ENCODE data around the gene GNB1.

GNB1 gene

GRCh38 chr1:1922956-1923833 lies 32.3 kb upstream of the GNB1 start:
- in situ Hi-C loops (cut with MboI; ENCODE audit: low sequenced_read_pairs) = no loop called here

- in situ Hi-C loops (cut with MboI; ENCODE audit: low sequenced_read_pairs) = no loop called here
Measured at GRCh38 chr1:1922702-1922955, 31.7 kb upstream of the GNB1 start.

DNA sequence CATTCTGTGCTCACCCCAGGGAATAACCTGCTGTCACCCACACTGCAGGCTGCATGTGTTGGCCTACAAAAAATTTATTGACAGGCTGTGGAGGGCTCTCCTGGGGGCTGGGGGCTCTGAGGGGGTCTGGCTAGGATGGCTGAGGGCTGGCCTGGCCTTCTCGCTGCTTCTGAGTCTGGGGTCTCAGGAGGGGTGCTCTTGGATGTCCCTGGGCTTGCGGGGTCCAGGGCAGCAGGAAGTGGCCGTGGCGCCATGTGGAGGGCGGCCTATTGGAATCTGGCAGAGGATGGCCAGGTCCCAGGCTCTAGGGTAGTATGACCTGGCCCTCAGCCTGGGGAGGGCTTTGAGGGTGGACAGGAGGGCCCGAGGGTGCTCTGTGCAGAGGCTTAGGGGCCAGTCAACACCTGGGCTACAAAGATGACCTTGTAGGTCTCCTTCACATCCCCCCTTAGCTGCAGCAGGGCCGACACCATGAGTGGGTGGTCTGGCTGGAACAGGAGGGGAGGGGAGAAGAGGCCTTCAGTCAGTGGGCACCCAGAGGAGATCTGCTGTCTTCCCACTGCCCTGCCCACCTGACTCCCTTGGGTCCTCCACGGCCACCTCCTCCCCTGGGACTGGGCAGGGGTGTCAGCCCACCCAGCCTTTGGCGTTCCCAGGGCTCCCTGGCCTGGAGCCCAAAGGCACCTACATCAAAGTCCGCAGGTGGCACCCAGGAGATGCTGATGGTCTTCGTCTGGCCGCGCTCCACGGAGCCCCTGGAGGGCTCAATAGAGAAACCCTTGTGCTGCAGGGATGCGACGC lies 31.2 kb upstream of the GNB1 start:
- in situ Hi-C loops (cut with MboI; ENCODE audit: low sequenced_read_pairs) = no loop called here

DNA sequence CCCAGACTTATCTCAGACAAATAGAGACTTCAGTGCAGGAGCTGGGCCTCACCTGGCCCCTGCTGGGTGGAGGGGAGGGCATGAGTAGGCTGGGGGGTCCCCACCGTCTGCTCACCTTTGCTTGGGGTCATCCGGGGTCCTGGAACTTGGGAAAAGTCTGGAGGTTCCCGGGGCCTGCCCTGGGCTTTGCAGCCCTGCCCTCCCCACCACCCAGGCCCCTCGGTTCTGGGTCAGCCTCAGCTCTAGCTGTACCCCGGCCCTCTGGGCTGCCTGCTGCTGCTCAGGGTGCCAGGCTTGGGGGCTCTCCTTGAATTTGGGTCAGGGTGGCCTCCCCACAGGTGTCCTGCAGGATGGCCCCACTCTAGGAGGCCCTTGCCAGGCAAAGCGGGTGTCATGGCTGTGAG lies 30.6 kb upstream of the GNB1 start:
- in situ Hi-C loops (cut with MboI; ENCODE audit: low sequenced_read_pairs) = no loop called here

DNA sequence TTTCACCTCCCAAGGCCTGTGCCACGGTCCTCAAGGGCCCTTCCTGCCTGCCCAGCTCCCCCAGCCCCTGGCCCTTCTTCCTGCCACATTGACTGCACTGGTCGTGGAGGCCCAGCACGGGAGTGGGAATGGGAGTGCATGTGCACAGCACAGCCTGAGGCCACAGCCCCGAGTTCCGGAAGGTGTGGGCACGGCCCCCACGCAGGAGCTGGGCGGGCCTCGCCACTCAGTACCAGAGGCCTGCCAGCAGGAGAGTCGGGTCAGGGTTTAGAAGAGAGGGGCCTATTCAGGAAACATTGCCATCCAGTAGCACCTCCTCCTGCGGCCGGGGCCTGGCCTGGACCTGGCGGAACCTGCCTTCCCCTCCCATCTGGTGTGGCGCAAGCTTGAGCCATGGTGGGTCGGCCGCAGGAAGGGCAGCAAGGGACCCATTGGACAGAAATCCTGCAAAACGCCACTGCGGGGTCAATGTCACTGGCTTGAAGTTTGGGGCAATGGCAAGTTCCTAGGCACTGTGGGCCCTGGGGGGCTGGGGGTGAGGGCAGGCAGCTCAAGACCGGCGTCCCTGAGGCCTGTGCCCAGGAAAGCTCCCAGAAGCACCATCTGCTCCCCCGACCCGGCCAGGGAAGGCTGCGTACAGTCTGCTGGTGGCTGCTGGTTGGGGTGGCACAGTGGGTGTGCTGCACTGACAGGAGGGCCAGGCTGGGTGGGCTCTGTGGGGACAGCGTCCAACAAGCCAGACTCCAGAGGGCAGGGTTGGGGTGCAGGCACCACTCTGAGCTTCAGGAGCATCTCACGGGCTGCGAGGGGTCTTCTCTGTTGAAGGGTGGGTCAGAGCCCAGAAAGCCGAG lies 29.9 kb upstream of the GNB1 start:
- in situ Hi-C loops (cut with MboI; ENCODE audit: low sequenced_read_pairs) = no loop called here

- in situ Hi-C loops (cut with MboI; ENCODE audit: low sequenced_read_pairs) = no loop called here
Measured at GRCh38 chr1:1920057-1920607, 29.2 kb upstream of the GNB1 start.

DNA sequence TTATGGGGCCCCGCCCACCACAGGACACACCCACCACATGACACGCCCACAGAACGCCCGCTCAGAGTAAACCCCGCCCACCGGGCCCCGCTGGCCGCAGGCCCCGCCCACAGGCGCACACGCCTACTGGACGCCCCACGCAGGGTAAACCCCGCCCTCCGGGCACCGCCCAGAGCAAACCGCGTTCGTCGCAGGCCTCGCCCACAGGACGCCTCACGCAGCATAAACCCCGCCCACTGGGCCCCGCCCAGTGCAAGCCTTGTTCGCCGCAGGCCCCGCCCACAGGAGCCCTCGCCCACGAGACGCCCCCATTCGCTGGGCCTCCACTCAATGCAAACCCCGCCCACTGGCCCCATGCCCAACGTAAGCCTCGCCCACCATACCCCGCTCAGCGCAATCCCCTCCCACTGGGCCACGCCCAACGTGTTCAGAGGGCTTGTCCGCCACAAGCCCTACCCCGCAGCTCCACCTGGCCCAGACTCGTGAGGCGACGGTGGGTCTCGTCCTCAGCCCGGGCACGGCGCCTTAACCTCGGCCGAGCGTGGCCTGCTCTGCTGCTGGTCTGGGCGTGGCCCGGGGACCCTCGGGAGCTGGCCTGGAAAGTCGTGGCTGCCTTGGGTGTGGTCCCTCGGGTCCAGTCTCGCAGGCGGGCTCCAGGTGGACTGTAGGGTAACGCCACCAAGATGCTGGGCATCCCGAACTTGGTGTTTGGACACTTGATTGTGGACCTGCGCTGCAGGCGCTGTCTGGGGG lies 28.6 kb upstream of the GNB1 start:
- in situ Hi-C loops (cut with MboI; ENCODE audit: low sequenced_read_pairs) = no loop called here

DNA sequence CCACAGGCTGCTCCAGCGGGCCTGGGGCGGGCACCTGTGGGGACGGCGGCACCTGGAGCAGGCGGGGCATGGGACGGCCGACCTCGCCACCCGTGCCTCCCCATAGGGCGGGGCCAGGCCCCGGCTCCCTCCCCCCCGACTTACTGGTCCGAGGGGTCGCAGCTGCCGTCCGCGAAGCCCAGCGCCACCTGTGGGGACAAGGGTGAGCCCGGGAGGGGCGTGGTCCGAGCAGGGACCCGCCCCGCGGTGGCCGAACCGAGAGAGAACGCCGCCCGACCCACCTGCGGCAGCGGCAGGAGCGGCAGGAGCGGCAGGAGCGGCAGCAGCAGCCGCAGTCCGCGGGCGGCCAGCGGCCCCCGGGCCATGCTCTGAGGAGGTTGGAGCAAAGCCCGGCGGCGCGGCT lies 28.0 kb upstream of the GNB1 start, which contains the start of gene TMEM52:
TSS of gene TMEM52 (minus strand) at position 379 of the 403 bp plus-strand sequence. CDS start at position 365, 14 bp downstream.
- in situ Hi-C loops (cut with MboI; ENCODE audit: low sequenced_read_pairs) = no loop called here

- in situ Hi-C loops (cut with MboI; ENCODE audit: low sequenced_read_pairs) = no loop called here
Measured at GRCh38 chr1:1917995-1918900, 27.4 kb upstream of the GNB1 start.

GRCh38 chr1:1917304-1917976 lies 26.6 kb upstream of the GNB1 start:
- in situ Hi-C loops (cut with MboI; ENCODE audit: low sequenced_read_pairs) = no loop called here

DNA sequence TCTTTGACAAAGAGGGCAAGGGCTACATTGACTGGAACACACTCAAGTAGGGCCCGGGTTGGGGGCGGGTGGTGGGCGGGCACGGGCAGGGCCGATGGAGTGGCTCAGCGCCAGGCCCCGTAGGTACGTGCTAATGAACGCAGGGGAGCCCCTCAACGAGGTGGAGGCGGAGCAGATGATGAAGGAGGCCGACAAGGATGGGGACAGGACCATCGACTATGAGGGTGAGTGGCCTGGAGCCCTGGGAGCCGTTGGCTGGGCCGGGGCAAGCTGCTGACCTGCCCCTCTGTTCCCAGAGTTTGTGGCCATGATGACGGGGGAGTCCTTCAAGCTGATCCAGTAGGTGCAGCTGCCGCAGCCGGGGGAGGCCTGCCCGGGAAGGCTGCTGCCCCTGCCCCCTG lies 26.0 kb upstream of the GNB1 start:
- in situ Hi-C loops (cut with MboI; ENCODE audit: low sequenced_read_pairs) = no loop called here

GRCh38 chr1:1915911-1916840 lies 25.3 kb upstream of the GNB1 start:
- in situ Hi-C loops (cut with MboI; ENCODE audit: low sequenced_read_pairs) = no loop called here

DNA sequence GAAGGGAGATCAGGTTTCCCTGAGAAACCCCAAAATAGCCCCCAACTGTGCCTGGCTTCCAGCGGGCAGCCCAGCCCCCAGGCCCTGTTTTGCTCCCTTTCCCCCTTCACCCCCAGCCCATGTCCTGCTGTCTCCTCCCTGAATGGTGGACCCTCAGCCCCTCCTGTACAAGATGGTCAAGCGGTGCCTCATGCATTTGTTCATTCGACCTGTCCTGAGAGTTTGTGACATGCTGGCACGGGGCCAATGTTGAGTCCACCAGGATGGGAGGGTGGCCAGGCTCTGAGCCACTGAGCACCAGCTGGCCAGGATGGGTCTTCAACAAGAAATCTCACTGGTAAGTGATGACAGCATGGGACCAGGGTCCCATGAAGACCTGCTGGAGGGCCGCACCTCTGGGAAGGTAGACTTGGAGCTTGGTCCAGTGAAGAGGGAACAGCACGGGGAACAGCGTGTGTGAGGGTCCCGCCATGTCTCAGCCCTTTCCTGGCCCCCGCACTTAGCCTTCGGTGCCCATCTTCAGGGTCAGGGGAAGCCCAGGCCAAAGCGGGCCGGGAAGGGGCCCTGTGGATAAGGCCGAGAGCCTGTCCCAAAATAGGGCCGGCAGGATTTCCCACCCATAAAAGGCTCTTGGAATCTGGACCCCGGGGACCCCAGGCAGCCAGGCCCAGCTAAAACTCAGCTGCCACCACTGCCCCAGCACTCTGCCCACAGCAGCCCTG lies 24.2 kb upstream of the GNB1 start, which contains the start of gene CALML6:
TSS of gene CALML6 (plus strand) at position 290 of the 722 bp plus-strand sequence. CDS start at position 311, 21 bp downstream.
- in situ Hi-C loops (cut with MboI; ENCODE audit: low sequenced_read_pairs) = no loop called here

GRCh38 chr1:1914101-1914970 lies 23.4 kb upstream of the GNB1 start:
- in situ Hi-C loops (cut with MboI; ENCODE audit: low sequenced_read_pairs) = no loop called here

DNA sequence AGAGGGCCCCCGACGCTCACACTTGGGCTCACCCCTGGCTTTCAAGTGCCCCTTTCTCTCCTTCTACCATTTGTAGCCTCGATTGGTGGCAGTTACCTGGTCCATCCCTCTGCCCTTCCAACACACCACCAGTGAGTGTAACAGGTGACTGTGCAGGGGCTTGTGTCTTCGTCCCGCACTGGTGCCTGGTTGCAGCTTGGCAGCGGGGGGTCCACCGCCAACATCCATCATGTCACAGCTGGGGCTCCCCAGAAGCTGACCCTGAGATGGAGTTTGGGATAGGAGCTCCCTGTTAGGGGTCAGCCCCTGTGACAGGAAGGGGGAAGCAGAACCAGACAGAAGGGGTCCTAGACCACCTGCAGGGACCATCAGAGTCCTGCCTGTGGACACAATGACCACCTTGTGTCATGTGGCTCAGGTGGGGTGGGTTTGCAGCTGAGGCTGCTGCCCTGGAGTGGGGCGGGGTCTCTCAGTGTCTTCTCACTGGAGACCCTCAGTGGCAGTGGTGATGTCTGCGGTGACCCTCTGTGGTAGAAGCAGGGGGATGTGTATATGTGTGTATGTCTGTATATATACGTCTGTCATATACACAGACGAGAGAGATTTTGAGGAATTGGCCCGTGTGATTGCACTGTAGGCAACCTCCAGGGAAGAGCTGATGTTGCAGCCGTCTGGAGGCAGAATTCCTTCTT lies 20.6 kb upstream of the GNB1 start:
- in situ Hi-C loops (cut with MboI; ENCODE audit: low sequenced_read_pairs) = no loop called here

Measured in HL-60/S4 treated with retinoic acid at 250 ng/mL for 4 days and 3 days (cell line).